Ovary (tissue), 3 donors: ENCODE results near the gene MRPL38.
"Not testable (repeated sequence)": the region's sequence is repeated elsewhere in the genome, so short reads cannot be mapped to it uniquely, and the experiment has no call there.

Experiments used
- EP300 ChIP-seq: sonication (generic); formaldehyde crosslinking; IDR thresholded peaks from one replicate; pipeline ENCODE4 v1.6.1; 2017; ENCODE audit warnings: antibody characterized with exemption
- POLR2A ChIP-seq: fragments of 450-650 bp; IDR thresholded peaks from one replicate; pipeline ENCODE4 v1.6.1; 2017; ENCODE audit warnings: antibody characterized with exemption, mild to moderate bottlenecking, moderate library complexity
- TF ChIP-seq, protein P1 (sequence below), 3 donors: fragments of 450-650 bp in 2 of 3; fragments of 200-600 bp in 1 of 3; IDR thresholded peaks; one replicate each; pipeline versions ENCODE4 v1.5.1 to v1.8.0; 2016 to 2022; ENCODE audit warnings: antibody characterized with exemption in 3 of 3, mild to moderate bottlenecking in 1 of 3
- donor health status: DM: no; HTN: no; CAD: no.

DNA sequence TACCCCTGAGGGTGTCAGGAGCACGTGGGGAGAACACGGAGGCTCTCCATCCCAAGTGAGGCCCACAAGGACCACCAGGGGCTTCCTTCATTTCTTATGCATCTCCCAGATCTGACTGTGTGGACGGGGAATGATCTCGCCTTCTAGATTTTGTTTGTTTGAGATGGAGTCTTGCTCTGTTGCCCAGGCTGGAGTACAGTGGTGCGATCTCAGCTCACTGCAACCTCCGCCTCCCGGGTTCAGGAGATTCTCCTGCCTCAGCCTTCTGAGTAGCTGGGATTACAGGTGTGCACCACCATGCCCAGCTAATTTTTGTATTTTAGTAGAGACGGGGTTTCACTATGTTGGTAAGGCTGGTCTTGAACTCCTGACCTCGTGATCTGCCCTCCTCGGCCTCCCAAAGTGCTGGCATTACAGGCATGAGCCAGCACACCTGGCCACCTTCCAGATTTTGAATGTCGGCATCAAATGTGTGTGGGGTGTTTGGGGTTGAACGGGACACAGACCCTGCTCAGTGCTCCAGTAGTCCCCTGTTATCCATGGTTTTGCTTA is 35.9 kb downstream of the MRPL38 start:
- TF ChIP-seq, protein P1, sequence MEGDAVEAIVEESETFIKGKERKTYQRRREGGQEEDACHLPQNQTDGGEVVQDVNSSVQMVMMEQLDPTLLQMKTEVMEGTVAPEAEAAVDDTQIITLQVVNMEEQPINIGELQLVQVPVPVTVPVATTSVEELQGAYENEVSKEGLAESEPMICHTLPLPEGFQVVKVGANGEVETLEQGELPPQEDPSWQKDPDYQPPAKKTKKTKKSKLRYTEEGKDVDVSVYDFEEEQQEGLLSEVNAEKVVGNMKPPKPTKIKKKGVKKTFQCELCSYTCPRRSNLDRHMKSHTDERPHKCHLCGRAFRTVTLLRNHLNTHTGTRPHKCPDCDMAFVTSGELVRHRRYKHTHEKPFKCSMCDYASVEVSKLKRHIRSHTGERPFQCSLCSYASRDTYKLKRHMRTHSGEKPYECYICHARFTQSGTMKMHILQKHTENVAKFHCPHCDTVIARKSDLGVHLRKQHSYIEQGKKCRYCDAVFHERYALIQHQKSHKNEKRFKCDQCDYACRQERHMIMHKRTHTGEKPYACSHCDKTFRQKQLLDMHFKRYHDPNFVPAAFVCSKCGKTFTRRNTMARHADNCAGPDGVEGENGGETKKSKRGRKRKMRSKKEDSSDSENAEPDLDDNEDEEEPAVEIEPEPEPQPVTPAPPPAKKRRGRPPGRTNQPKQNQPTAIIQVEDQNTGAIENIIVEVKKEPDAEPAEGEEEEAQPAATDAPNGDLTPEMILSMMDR (IDR thresholded peaks at IDR 0.05), result not testable (repeated sequence)
- TF ChIP-seq POLR2A, EP300: not testable (repeated sequence)
